Skeletal muscle satellite cell (primary cell): ENCODE measurements around the gene TCF19.
A peak's percentile ranks its signal among the peaks of the same experiment; 100 is the strongest.
"Not testable (repeated sequence)": the region's sequence is repeated elsewhere in the genome, so short reads cannot be mapped to it uniquely, and the experiment has no call there.

Experiments used
- H3K27me3 ChIP-seq: 2 replicates; pipeline ENCODE4 v1.7.0; 2013; ENCODE audit warnings: low read length; ENCODE audit not compliant: control insufficient read depth, insufficient read depth
- H3K36me3 ChIP-seq: 2 replicates; pipeline ENCODE4 v1.7.0; 2013; ENCODE audit warnings: mild to moderate bottlenecking, control low read depth, low read length; ENCODE audit not compliant: insufficient read depth
- H3K4me1 ChIP-seq: 2 replicates; pipeline ENCODE4 v1.7.0; 2013; ENCODE audit warnings: low read length; ENCODE audit not compliant: control insufficient read depth, insufficient read depth
- H3K4me2 ChIP-seq: 2 replicates; pipeline ENCODE4 v1.7.0; 2013; ENCODE audit warnings: mild to moderate bottlenecking, low read length
- H3K4me3 ChIP-seq: 2 replicates; pipeline ENCODE4 v1.7.0; 2013; ENCODE audit warnings: low read length
- H3K9ac ChIP-seq: 2 replicates; pipeline ENCODE4 v1.7.0; 2013; ENCODE audit warnings: mild to moderate bottlenecking, low read depth, low read length, moderate library complexity
- H3K9me3 ChIP-seq: replicated peaks from 2 replicates; pipeline ENCODE4 v1.7.0; 2013; ENCODE audit warnings: mild to moderate bottlenecking, control low read depth, low read length

Gene TCF19

GRCh38 chr6:31152781-31153180 is 5.6 kb upstream of the TCF19 start:
- Histone ChIP-seq H3K9ac (no peak overlapping the region), H3K27me3 (no peaks in the 10 kb centered on the region), H3K4me2 (no peak overlapping the region), H3K4me1 (peaks cover 4% of the 10 kb centered on the region), H3K9me3 (no peaks in the 10 kb centered on the region), H3K36me3 (peaks cover 11% of the 10 kb centered on the region), H3K4me3 (no peak overlapping the region)

GRCh38 chr6:31154436-31154835 is 4.0 kb upstream of the TCF19 start:
- Histone ChIP-seq H3K9ac (no peak overlapping the region), H3K36me3 (peaks cover 8% of the 10 kb centered on the region), H3K9me3 (no peaks in the 10 kb centered on the region), H3K4me3 (no peak overlapping the region), H3K27me3 (no peaks in the 10 kb centered on the region), H3K4me1 (peaks cover 11% of the 10 kb centered on the region), H3K4me2 (no peak overlapping the region)

GRCh38 chr6:31156641-31157040 is 1.7 kb upstream of the TCF19 start:
- Histone ChIP-seq H3K36me3 (peaks cover 9% of the 10 kb centered on the region), H3K9me3 (no peaks in the 10 kb centered on the region), H3K9ac (no peak overlapping the region)

GRCh38 chr6:31157513-31158139 is 763 bp upstream of the TCF19 start, which contains the start of gene CCHCR1:
CCHCR1 (minus strand) TSS chr6:31157802; CDS start chr6:31157600, 202 bp downstream.
- Histone ChIP-seq H3K4me1 (peaks cover 17% of the 10 kb centered on the region), H3K9me3 (no peaks in the 10 kb centered on the region), H3K9ac (peak within 1 kb of the TSS; percentile 87), H3K36me3 (peaks cover 18% of the 10 kb centered on the region), H3K4me2 (peak within 1 kb of the TSS; percentile 93), H3K4me3 (peak within 1 kb of the TSS; percentile 84), H3K27me3 (no peaks in the 10 kb centered on the region)

More at GRCh38 chr6:31156641-31157040, 1.7 kb upstream of the TCF19 start:
- Histone ChIP-seq H3K27me3 (no peaks in the 10 kb centered on the region), H3K4me3 (no peak overlapping the region), H3K4me1 (peaks cover 17% of the 10 kb centered on the region), H3K4me2 (peak overlapping the region; percentile 87)

GRCh38 chr6:31158863-31159855 is 770 bp downstream of the TCF19 start:
- H3K4me3 ChIP-seq: peak overlapping the region; percentile 83
- H3K36me3 ChIP-seq: peaks cover 24% of the 10 kb centered on the region
- peak overlapping the region; percentile 85 for H3K9ac ChIP-seq
- peaks cover 17% of the 10 kb centered on the region for H3K4me1 ChIP-seq
- H3K27me3 ChIP-seq: no peaks in the 10 kb centered on the region
- peak overlapping the region; percentile 93 for H3K4me2 ChIP-seq
- H3K9me3 ChIP-seq: no peaks in the 10 kb centered on the region

- H3K4me1 ChIP-seq: peaks cover 17% of the 10 kb centered on the region
- no peaks in the 10 kb centered on the region for H3K9me3 ChIP-seq
- H3K27me3 ChIP-seq: no peaks in the 10 kb centered on the region
- H3K4me3 ChIP-seq: no peak overlapping the region
- no peak overlapping the region for H3K4me2 ChIP-seq
- no peak overlapping the region for H3K9ac ChIP-seq
- peaks cover 16% of the 10 kb centered on the region for H3K36me3 ChIP-seq
Observed at GRCh38 chr6:31161216-31162126, 3.1 kb downstream of the TCF19 start.

GRCh38 chr6:31162463-31163165 is 4.2 kb downstream of the TCF19 start:
- Histone ChIP-seq H3K4me1 (peaks cover 13% of the 10 kb centered on the region), H3K4me3 (no peak overlapping the region), H3K9me3 (no peaks in the 10 kb centered on the region), H3K27me3 (no peaks in the 10 kb centered on the region), H3K9ac (no peak overlapping the region), H3K4me2 (no peak overlapping the region), H3K36me3 (peaks cover 16% of the 10 kb centered on the region)

GRCh38 chr6:31163922-31164321 is 5.5 kb downstream of the TCF19 start:
- Histone ChIP-seq H3K4me3 (no peak overlapping the region), H3K9me3 (no peaks in the 10 kb centered on the region), H3K9ac (no peak overlapping the region), H3K4me2 (no peak overlapping the region), H3K4me1 (peaks cover 11% of the 10 kb centered on the region), H3K27me3 (no peaks in the 10 kb centered on the region), H3K36me3 (peaks cover 16% of the 10 kb centered on the region)

GRCh38 chr6:31164475-31165063 is 6.2 kb downstream of the TCF19 start:
- H3K27me3 ChIP-seq: not testable (repeated sequence)
- peaks cover 16% of the 10 kb centered on the region for H3K36me3 ChIP-seq

GRCh38 chr6:31165064-31165832 is 6.9 kb downstream of the TCF19 start:
- not testable (repeated sequence) for H3K9me3 ChIP-seq, H3K9ac ChIP-seq, H3K4me2 ChIP-seq, H3K4me3 ChIP-seq, H3K4me1 ChIP-seq, H3K27me3 ChIP-seq
- peaks cover 16% of the 10 kb centered on the region for H3K36me3 ChIP-seq

More at GRCh38 chr6:31164475-31165063, 6.2 kb downstream of the TCF19 start:
- H3K4me2 ChIP-seq, H3K4me1 ChIP-seq, H3K9me3 ChIP-seq, H3K4me3 ChIP-seq, H3K9ac ChIP-seq: not testable (repeated sequence)
